GM19438 (cell line): ENCODE measurements around the gene TPCN1.
"Not testable (repeated sequence)": the region's sequence is repeated elsewhere in the genome, so short reads cannot be mapped to it uniquely, and the experiment has no call there.

Experiments
- ATAC-seq: cut with Tn5 transposase; IDR thresholded peaks from one replicate; pipeline ENCODE4 v1.9.1; 2021; ENCODE audit warnings: low read depth; ENCODE audit not compliant: unreplicated experiment

The TPCN1 gene

DNA sequence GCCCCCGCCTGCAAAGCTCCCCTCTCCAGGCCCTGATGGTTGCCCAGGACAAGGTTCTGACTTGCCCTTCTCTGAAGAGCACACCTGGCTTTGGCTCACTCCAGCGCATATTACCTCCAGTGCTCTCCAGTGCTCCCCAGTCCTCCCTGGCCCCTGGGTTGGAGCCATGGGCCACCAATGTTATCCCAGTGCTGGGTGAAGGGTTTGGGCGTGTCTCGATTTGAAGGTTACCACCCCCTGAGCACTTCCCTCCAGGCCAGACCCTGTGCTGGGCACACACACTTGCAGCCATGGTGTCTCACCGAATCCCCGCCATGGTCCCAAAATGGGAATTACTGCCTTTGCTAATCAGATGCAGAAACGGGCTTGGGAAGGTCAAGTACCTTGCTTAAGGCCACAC, 24.7 kb upstream of the TPCN1 start:
- ATAC-seq, result no peak

DNA sequence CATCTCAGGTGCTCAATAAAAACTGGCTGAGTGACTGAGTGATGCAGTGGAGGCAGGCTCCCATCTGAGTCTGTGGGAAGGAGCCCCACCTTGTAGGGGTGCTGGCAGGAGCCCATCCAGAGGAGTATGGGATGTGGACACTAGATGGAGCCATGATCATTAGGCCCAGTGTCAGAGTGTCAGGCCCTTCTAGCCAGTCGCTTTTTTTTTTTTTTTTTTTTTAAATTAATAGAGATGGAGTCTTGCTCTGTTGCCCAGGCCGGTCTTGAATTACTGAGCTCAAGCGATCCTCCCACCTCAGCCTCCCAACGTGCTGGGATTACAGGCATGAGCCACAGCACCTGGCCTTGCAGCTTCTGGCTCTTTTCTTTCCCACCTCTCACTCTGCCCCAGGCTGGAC, 24.3 kb upstream of the TPCN1 start:
- ATAC-seq, result peak; percentile 65

DNA sequence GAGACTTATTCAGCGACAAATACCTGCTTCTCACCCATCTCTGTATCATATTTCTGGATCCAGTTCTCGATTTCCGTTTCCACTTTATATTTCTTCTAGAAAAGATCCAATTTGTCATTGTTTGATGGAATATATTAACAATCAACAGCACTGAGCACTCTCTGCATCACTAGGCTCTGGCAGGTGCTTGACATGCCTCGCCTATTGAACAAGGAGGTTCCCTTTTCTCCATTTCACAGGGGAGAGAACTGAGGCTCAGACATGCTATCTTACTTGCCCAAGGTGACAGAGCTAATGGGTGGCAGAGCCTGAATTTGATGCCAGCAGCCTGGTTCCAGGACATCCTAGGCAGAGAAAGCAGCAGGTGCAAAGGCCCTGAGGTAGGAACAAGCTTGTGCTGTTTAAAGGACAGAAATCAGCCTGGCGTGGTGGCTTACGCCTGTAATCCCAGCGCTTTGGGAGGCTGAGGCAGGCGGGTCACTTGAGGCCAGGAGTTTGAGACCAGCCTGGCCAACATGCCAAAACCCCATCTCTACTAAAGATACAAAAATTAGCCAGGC, 23.7 kb upstream of the TPCN1 start:
- ATAC-seq, result no peak

DNA sequence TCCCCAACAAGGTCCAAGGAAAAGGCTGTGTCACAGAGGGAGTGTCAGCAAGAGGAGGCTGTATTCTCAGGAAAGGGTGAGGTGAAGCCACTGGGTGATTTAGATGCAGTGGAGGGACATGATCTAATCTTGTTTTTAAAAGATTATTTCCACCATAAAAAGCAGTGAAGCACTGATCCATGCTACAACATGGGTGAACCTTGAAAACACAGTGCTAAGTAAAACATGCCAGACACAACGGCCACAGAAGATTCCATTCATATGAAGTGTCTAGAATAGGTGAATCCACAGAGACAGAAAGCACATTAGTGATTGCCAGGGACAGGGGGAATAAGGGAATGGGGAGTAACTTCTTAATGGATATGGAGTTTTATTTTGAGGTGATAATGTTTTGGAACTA, 23.0 kb upstream of the TPCN1 start:
- no peak for ATAC-seq

DNA sequence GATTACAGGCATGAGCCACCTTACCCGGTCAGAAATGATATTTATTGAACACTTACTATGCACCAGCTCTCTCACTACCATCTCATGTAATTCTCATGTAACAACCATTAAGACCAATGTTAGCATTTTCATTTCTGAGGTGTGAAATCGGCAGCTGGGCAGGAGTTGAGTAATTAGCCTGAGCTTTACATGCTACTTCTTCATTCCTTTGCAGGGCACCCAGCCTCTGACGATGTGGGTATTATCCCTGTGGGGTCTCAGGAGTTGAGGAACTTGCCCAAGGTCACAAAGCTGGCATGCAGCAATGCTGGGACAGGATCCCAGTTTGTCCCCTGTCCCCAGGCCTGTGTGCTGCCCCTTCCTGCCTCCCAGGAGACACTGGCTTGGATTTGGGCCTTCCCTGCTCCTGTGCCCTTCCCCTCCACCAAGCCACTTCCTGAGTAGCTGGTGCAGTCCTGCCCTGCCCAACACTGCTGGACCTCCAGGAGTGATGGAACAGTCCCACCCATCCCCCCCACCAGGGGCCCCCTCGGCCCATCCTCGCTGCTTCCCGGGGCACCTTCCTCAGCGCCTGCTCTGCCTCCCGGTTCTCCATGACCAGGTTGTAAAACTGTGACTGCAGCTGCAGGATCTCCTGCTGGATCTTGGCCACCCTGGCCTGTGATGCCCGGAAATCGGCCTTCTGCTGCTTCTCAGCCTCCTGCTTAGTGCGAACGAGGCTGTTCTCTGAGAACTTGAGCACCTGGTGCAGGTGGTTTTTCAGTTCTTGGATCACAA, 21.1 kb upstream of the TPCN1 start:
- ATAC-seq, result no peak

DNA sequence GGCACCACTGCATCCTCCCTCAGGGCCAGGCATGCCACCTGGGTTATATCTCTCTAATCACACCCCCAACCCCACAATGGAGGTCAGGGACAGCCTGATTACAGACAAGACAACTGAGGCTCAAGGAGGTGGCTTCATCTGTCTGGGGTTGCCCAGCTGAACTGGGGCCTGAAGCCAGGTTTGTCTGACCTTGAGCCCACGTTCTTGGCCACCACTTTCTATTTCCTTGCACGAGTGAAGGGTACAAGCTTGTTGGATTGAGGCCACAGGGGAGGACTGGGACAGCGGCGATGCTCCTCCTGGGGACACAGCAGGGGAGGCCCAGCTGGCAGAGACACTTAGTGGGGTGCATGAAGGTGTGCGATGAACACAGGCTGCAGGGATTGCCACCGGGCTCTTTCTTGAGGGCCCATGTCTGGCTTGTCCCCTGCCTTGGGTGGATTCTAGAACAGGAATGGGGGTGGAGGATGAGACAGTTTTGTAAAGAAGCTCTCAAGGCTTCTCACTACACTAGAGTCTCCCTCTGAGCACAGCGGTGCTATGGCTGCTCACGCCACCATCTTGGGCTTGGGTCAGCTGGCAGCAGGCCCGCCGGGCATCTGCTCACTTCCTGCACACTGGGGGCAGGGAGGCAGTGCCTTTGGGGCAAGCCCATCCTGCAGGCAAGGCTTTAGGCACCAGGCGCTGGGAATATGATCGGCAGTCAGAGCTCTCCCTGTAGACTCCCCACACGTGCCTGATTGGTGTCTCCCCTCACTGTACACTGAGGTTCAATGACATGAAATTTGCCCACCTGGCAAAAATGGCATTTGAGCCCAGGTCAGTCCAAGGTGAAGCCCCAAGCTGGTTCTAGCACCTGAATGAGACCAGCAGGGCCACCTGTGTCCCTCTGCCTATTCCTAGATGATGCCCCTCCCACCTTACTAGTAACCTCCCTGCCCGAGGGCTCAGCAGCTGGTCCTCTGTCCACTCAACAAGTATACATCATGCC, 19.8 kb upstream of the TPCN1 start:
- no peak for ATAC-seq

DNA sequence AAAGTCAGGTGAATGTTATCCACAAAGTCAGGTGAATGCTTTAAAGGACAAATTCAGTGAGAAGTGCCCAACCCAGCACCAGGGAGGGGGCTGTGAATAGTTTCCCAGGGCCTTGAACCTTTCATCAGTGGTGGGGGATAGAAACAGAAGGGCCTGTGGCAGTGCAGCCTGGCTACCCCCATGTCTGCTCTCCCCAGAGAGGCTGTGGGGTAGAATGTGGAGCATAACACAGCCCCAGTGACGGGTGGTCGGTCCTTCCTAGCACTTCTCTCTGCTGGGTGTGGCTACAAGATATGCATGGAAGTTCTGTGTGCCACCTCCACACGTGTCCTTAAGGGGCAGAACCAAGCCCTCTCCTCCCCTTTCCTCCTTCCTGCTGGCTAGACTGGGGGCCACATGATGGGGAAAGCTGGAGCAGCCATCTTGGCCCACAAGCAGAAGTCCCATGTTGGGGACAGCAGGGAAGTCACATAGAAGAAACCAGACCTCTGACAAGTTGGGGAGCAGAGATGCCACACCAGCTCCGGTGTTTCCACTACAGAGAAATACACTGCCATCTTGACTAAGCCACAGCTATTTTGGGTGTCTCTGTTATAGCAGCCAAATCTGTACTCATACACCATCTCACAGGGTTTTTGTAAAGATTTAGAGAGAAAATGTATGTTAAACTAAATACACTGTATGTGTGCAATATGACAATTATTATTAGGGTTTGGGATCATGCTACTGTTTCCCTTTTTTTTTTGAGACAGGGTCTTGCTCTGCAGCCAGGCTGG, 18.8 kb upstream of the TPCN1 start:
- ATAC-seq, result no peak

DNA sequence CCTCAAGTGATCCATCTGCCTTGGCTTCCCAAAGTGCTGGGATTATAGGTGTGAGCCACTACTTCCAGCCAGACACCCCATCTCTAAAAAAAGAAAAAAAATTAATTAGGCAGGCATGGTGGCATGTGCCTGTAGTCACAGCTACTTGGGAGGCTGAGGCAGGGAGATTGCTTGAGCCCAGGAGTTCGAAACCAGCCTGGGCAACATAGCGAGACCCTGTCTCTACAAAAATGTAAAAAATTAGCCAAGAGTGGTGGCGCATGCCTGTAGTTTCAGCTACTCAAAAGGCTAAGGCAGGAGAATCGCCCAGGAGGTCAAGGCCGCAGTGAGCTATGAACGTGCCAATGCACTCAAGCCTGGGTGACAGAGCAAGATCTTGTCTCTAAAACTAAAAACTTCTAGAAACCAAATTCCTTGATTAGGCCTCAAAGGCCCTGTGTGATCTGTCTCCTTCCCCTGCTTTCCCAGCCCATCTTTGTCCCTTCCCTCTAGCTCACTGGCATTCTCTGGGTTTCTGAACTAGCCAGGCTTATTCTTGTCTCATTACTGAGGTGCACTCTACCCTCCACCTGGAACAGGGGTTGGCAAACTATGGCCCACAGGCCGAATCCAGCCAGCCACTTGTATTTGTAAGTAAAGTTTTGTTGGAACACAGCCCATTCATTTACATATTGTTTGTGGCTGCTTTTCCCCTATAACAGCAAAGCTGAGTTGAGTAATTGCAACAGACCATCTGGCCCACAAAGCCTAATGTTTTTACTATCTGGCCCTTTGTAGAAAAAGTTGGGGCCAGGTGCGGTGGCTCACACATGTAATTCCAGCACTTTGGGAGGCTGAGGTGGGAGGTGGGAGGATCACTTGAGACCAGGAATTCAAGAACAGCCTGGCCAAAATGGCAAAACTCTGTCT, 17.2 kb upstream of the TPCN1 start:
- ATAC-seq, result no peak

DNA sequence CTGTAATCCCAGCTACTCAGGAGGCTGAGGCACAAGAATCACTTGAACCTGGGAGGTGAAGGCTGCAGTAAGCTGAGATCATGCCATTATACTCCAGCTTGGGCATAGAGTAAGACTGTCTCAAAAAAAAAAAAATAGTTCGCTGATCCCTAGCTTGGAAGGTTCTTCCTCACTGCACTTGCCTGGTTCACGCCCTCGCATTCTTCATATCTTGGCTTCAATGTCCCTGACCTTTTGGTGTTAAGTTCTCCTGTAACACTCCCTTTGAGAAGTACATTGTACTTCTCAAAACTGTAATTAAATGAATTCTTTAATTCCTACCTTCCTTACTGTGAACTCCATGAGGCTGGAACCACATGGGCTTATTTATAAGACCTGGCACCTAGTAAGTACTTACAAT, 16.5 kb upstream of the TPCN1 start:
- ATAC-seq, result no peak

DNA sequence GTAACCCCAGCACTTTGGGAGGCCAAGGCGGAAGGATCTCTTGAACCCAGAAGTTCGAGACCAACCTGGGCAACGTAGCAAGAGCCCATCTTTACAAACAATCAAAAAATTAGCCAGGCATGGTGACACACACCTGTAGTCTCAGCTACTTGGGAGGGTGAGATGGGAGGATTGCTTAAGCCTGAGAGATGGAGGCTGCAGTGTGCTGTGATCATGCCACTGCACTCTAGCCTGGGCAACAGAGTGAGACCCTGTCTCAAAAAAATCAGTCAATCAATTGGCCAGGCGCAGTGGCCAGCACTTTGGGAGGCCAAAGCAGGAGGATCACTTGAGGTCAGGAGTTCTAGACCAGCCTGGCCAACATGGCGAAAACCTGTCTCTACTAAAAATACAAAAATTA, 14.5 kb upstream of the TPCN1 start:
- ATAC-seq, result not testable (repeated sequence)

DNA sequence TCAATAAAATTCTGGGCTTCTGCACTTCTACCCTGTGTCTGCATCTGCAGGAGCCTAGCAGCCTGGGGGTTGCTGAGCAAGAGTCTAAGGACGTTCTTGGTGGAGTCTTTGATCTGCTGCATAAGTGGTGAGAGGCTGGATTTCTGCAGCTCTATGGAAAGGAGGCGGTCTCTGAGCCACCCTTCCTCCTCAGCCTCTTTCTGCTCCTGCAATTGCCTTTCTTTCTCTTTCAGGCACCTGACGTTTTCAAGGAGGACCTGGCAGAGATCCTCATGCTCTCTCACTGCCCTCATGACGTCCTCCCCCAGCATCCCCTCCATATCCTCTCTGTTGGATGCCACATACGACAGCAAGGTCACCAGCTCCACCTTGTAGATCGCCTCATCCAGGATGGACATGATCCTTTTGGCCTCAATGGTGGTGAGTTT, 13.6 kb upstream of the TPCN1 start:
- no peak for ATAC-seq

DNA sequence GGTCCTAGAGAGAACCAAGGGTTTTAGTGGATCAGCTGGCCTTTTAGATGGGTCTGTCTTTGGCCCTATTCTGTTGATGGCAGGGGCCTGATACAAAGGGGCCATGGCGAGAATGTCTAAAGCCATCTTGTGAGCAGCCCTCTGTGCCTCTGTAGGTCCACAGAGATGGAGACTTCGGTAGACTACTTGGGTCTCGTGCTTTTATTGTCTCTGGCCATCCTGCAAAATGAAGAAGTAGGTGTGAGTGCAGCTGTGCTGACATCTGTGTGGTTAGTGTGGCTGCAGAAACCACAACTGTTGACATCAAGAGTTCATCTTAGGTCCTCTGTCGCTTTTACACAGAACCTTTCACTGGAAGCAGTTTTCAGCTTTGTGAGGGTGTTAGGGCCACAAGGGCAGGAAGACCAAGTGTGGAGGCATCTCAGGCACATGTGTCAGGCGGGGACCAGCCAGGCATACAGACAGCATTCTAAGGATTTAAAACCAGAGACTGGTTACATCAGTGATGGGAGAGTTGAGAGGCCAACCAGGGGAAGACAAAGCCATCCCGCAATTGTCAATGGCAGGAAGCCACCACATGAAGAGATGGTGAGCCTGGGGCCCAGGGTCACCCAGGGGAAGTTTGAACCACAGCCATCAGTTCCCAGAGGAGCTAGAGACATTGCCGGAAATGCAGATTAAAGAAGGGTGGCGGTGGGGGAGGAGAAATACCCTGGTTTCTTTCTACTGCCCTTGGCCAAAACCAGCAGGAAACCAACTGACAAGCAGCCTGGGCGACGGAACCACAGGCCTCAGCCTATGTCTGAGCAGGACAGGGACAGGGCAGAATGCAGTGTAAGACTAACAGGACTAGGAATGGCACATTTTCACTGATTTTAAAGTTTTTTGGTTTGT, 13.0 kb upstream of the TPCN1 start:
- peak; percentile 79 for ATAC-seq

DNA sequence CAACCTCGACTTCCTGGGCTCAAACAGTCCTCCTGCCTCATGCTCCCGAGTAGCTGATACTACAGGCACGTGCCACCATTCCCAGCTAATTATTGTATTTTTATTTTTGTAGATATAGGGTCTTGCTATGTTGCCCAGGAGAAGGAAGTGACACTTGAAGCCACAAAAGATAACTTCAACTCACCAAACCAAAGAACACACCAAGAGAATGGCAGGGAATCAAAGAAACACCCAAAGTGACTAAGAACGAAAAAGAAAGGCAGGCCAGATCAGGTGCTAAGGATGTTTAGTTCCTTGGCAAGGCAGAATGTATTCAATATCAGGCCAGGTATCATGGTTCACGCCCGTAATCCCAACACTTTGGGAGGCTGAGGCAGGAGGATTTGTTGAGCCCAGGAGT, 10.1 kb upstream of the TPCN1 start:
- ATAC-seq, result no peak

DNA sequence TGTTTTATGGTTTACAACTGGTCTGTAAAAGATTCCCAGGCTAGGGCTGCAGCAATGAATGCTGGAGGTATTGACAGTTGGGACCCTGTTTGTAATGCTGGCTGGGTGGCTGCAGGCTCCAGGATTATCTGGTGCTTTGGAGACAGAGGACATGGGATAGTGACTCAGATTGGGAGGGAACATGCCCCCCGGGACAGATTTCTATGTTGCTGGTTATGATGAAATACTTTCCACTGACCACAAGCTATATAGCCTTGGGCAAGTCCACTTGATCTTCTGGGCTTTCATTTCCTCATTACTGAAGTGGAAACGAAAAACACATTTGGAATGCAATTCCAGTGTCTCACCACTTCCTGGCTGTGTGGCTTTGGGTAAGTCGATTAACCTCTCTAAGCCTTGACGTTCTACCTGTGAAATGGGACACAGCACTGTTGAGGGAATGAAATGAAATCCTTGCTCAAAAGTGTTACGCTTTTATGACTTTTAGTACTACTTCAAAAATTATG, 6.3 kb upstream of the TPCN1 start:
- no peak for ATAC-seq

DNA sequence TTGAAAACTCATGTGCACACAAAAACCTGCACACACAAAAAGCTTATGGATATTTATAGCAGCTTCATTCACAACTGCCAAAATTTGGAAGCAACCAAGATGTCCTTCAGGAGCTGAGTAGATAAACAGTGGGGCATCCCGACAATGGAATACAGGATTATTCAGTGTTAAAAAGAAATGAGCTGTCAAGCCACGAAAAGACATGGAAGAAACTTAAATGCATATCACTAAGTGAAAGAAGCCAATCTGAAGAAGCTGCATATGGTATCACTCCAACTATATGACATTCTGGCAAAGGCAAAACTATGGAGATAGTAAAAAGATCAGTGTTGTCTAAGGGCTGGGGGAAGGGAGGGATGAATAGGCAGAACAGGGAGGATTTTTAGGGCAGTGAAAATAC, 5.2 kb upstream of the TPCN1 start:
- ATAC-seq, result no peak

DNA sequence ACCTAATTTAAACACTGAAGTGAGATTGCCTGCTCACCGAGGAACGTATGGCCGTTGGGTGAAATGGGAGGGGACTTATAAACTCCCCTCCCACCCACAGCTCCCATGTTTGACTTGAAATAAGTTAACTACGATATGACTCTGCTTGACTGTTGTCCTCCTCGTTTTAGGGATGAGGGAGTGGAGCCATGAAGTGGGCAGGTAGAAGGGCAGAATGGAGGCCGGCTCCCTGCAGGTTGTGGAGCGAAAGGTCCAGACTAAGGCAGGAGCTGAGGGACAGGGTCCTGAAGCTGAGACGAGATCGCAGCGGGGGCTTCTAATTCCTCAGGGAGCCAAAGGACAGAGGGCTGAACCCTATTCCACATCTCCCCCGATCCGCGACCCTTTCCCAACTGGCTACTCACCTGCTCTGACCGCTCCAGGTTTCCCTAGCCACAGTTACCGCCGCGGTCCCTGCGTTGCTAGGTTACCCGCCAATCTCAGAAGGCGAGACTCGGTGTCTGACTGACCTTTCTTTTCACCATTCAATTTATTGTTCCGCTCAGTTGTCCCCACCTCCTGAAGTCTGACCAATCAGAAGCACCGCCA, 577 bp upstream of the TPCN1 start:
- ATAC-seq, result no peak

DNA sequence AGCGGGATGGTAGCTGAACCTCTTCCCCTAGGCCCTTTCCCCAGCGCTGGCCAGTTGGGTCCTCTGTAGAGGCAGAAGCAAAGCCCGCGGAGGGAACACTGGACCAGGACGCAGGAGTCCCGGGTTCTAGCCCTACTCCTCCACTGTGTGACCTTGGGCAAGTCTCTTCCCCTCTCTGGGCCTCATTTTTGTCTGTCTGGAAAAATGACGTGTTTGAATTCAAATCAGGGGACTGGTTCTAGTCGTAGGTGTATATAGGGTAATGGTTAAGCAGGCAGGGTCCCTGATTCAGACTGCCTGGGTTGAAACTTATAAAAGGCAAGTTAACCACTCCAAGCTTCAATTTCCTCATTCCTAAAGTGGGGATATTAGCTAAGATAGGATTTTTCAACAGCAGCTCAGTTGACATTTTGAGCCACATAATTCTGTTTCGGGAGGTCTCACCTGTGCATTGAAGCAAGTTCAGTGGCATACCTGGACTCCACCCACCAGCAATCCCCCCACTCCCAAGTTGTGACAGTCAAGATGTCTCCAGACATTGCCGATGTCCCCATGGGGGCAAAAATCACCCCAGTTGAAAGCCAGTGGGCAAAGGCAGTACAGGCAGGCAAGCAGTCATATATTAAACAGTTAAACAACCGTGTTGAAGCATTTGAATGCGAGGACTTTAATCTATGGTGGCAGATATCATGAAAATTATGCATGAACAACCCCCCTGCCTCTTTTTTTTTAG, 899 bp downstream of the TPCN1 start:
- no peak for ATAC-seq
